ENCODE data around the gene CES2.

DNA sequence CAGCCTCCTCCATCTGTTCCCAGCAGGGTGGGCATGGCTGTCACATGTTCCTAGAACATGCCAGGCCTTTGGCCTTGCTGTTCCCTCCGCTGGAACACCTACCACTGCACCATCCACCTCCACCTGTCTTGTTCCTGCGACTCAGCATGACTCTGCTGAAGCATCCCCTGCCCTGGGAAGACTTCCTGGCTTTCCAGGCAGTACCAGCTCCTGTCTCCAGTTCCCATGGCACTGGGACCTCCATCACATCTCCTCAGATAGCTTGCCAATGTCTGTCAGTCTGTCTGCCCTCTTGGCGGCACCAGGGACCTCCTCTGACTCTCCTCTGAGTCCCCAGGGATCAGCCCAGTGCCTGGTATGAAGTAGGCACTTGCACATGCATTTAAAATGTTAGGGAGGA, 39.3 kb upstream of the CES2 start:
- TF ChIP-seq, protein P1, sequence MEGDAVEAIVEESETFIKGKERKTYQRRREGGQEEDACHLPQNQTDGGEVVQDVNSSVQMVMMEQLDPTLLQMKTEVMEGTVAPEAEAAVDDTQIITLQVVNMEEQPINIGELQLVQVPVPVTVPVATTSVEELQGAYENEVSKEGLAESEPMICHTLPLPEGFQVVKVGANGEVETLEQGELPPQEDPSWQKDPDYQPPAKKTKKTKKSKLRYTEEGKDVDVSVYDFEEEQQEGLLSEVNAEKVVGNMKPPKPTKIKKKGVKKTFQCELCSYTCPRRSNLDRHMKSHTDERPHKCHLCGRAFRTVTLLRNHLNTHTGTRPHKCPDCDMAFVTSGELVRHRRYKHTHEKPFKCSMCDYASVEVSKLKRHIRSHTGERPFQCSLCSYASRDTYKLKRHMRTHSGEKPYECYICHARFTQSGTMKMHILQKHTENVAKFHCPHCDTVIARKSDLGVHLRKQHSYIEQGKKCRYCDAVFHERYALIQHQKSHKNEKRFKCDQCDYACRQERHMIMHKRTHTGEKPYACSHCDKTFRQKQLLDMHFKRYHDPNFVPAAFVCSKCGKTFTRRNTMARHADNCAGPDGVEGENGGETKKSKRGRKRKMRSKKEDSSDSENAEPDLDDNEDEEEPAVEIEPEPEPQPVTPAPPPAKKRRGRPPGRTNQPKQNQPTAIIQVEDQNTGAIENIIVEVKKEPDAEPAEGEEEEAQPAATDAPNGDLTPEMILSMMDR (IDR thresholded peaks at IDR 0.05) = no peak
- no peak for TF ChIP-seq POLR2AphosphoS5 (IDR thresholded peaks at IDR 0.05)
